GM12872 (cell line): Measurements from ENCODE around the gene PLEKHM3.

Experiments used
- CTCF ChIP-seq: IDR thresholded peaks from 3 replicates; pipeline ENCODE4 v1.5.1; 2011; ENCODE audit warnings: low read depth, mild to moderate bottlenecking, low read length, moderate library complexity; ENCODE audit not compliant: insufficient read depth

The PLEKHM3 gene

DNA sequence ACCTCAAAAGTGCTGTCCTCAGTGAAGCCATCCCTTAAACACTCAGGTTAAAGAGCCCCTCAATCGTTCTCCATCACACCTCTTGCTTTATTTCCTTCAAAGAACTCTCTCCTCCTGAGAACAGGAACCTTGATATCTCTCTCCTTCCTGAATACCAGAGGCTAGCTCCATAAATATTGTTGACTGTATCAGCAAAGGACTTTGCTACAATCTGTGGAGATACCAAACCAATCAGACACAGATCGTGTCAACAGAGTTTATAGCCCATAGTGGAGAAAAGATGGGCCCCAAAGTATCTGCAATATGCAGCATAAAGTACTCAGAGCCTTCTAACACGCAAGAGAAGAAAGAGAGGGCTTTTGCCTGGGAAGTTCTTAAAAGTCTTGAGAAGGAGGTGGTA is 36.4 kb downstream of the PLEKHM3 start:
- no peak for TF ChIP-seq CTCF

GRCh38 chr2:207987025-207987716 is 38.2 kb downstream of the PLEKHM3 start:
- no peak for TF ChIP-seq CTCF

- no peak for TF ChIP-seq CTCF
These were observed 40.4 kb downstream of the PLEKHM3 start for GRCh38 chr2:207984765-207985480.

- TF ChIP-seq CTCF: no peak
These were observed 41.7 kb downstream of the PLEKHM3 start for GRCh38 chr2:207983641-207984042.

GRCh38 chr2:207978177-207978948 is 47.0 kb downstream of the PLEKHM3 start:
- no peak for TF ChIP-seq CTCF

DNA sequence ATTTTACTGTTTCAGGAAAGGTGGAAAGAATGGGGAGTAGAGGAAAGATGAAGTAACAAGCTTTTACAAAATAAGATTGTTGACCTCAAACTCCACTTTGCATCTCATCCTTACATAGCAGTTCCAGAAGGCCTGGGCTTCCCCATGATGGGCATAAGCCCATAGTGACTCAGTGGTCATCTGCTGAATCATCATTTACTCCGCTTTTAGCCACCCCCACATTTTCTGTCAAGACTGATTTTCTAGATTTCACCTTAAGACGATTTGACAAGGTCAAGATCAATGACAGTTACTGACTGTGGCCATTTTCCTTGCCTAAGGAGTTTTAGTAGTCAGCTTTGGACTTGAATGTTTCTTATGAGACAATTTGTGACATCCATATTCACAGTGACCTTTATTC is 49.4 kb downstream of the PLEKHM3 start:
- TF ChIP-seq CTCF: no peak

DNA sequence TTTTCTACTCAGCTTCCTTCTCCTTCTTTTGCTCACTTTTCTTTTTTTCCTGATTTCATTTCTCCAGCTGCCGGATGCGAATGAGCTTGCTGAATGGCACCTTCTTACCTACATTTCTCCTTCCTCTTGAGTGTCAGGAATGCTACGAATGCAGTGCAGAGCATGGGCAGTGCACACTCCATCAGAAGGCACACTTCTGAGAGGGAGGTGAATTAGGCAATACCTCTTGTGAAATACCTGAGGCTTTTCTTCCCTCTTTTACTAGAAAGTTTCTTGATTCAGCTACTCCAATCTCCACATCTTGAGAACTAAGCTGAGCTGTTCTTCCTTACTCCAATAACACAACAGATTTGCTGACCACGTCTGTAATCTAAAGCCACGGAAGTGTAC is 51.1 kb downstream of the PLEKHM3 start:
- TF ChIP-seq CTCF: no peak
